GM21390 (cell line): Measurements from ENCODE around the gene DCUN1D1.
A peak's percentile ranks its signal among the peaks of the same experiment; 100 is the strongest.

ENCODE experiments used
- ATAC-seq: cut with Tn5 transposase; IDR thresholded peaks from one replicate; pipeline ENCODE4 v1.9.1; 2021; ENCODE audit not compliant: unreplicated experiment

DCUN1D1 gene

DNA sequence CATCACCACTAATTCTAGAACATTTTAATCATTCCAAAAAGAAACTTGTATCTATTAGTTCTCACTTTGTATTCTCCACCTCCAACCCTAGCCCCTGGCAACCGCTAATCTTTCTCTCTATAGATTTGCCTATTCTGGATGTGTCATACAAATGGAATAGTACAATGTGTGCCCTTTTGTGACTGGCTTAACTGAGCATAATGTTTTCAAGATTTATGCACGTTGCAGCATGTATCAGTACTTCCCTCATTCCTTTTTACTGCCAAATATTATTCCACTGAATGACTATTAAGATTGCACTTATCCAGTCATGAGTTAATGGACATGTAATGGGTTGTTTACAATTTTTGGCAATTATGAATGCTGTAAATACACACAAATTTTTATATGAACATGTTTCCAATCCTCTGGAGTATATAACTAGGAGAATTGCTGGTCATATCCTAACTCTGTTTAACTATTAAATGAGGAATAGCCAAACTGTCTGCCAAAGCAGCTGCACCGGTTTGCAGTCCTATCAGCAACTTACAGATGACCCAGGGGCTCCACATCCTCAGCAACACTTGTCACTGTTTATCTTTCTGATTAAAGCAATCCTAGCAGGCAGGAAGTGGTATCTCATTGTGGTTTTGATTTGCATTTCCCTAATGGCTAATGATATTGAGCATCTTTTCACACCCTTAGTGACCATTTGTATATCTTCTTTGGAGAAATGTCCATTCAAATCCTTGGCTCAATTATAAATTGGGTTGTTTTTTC lies 42.9 kb downstream of the DCUN1D1 start:
- ATAC-seq, result peak; percentile 94

GRCh38 chr3:182936918-182937285 lies 43.4 kb downstream of the DCUN1D1 start:
- no peak for ATAC-seq

DNA sequence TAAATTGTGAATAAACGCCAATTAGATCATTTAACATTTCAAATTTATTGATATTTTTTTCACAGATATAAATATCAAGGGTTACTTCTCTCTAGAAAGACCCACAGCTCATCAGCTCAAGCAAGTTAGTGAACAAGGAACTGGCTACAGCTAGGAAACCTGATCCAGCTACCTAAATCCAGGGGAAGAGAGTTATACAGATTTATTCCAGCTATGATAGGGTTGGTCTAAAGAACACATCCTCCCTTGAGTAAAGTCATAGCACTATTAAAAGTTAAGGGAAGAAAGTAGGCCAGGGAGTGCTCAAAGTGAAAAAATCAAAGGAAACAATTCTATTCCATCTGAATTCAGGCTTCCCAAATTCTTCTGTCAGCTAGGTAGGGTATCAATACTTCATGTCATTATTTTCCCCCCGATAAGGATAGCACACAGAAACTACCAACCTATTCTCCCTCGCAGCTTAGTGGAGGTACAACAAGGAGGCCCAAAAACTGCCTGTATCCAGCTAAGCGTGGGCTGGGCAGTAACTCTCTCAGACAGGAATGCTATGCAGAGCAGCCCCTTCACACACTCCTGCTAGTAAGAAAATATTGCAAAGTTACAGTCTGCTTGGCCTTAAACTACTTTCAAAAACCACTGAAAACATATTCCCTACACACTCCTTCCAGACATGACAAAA lies 44.0 kb downstream of the DCUN1D1 start:
- ATAC-seq, result no peak

DNA sequence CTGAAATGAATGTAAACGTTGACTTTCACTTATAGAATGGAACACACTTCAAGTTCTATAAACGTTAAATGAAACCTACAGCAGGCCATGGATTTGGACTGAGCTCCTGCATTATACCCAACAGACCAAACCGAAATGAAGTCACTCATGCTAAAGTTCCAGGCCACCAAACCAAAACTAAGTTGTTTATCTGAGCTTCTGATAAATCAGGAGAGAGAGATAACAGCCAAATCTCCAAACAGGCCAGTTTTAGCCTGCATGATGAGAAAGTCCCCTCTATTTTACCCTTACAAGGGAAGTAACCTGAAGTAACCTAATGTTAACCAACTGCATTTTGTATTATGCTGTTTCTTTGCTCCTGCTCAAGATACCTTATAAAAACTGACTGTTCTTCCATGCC lies 44.5 kb downstream of the DCUN1D1 start:
- ATAC-seq, result no peak

DNA sequence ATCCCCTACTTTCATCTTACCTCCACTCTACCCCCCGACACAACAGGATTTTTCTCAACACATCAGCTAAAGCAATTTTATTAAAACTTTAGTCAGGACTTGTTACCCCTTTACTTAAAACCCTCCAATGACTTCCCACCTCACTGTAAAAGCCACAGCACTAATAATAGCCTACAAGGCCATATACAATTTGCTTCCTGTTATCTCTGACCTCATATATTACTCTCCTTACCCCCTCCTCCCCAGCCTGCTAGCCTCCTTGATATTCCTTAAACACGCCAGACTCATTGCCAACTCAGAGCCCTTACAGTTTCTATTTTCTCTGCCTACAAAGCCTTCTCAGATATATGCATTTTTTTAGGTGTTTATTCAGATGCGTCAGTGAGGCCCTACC lies 54.4 kb downstream of the DCUN1D1 start:
- ATAC-seq, result peak; percentile 11

- peak; percentile 97 for ATAC-seq
Measured at GRCh38 chr3:182925330-182925943, 54.9 kb downstream of the DCUN1D1 start.

DNA sequence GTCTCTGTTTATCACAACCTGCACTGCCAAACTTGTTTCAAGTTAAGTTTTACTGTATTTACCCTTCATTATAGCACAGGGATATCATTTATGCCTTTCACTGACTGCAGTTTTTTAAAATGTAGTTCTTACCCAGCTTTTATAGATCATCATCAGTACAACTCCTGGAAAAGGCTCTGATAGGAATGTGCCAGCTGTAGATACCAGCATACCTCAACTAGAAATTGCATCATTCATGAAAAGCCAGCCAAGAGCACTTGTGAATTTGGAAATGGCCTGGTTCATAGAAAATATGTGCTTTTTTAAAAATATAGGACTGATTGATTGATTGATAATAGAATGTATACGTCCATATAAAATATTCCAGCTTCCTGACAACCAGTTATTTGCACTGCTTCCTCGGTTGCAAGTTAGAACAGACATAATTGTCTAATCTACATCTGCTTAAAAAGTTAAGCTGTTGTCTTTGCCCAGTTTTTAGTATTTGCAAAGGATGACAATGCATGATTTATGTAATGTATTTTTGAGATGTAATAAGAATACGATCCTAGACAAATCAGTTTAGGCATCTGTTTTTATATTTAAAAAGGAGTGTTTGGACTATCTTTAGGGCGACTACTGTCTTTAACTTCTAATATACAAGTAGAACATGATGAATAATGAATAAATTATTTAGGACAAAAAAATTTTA lies 58.5 kb downstream of the DCUN1D1 start:
- ATAC-seq, result no peak

DNA sequence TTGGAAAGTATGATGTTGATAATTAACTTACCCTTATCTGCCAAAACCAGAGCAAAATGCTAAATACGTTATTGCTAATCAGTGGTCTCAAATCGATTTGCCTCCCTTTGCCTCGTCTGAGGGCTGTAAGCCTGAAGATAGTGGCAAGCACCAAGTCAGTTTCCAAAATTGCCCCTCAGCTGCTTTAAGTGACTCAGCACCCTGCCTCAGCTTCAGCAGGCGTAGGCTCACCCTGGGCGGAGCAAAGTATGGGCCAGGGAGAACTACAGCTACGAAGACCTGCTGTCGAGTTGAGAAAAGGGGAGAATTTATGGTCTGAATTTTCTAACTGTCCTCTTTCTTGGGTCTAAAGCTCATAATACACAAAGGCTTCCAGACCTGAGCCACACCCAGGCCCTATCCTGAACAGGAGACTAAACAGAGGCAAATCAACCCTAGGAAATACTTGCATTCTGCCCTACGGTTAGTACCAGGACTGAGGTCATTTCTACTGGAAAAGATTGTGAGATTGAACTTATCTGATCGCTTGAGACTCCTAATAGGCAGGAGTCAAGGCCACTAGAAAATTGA lies 59.7 kb downstream of the DCUN1D1 start:
- no peak for ATAC-seq

DNA sequence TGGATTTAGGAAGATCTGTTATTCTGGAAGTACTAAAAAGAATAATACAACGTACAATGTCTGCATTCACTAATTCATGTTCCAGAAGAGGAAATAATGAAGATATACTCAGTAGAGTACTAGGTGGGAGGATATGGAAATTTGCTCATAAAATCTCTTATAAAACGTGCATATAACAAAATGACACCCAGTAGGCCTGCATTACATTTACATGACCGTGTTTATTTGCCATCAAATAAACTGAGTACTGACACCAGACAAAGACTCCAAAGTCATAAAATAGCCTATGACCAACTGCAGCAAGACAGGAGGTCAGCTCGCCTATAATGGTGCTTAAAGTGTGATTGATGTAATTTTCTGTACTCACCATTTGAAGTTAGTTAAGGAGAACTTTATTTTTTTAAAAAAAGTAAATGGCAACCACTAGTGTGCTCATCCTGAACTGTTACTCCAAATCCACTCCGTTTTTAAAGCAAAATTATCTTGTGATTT lies 60.4 kb downstream of the DCUN1D1 start:
- ATAC-seq, result no peak

DNA sequence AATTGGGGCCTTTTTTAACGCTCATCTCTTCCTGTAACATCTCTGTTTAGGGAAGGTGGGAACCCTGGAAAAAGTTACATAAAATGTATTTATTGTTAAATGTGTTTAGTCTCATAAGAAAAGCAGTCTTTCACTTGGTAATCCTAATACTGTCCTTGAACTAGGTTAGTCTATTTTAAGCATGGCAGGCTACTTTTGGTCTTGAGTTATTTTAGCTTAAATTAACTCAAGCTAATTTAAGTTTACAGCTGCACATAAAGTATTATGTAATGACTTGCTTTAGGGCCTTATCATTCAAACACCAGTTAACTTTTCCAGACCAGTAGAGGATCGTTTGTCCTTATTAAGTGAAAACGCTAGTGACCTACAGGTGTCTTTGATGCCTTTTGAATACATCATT lies 63.2 kb downstream of the DCUN1D1 start:
- no peak for ATAC-seq

GRCh38 chr3:182914341-182914740 lies 66.0 kb downstream of the DCUN1D1 start:
- peak; percentile 45 for ATAC-seq

- ATAC-seq, result peak; percentile 91
Measured at GRCh38 chr3:182913889-182914288, 66.4 kb downstream of the DCUN1D1 start.

GRCh38 chr3:182912474-182912873 lies 67.9 kb downstream of the DCUN1D1 start:
- no peak for ATAC-seq

DNA sequence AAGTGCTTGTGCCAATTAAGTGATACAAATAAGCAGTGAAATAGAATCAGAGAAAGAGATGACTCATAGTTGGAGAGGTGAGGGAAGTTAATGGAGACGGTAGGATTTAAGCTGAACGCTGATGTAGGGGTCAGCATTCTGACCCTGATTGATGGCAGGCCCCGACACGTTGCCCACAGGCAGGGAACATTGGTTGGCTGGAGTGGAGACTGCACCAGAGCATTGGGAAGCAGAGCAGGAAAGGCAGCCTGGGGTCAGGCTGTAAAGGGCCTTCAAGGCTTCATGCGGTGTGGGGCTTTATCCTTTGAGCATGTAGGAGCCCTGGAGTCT lies 68.6 kb downstream of the DCUN1D1 start:
- no peak for ATAC-seq

- ATAC-seq, result no peak
Measured at GRCh38 chr3:182910936-182911781, 69.2 kb downstream of the DCUN1D1 start.

- no peak for ATAC-seq
Measured at GRCh38 chr3:182909318-182910040, 70.9 kb downstream of the DCUN1D1 start.

- ATAC-seq, result no peak
Measured at GRCh38 chr3:182908471-182908870, 71.9 kb downstream of the DCUN1D1 start.

GRCh38 chr3:182906036-182906435 lies 74.3 kb downstream of the DCUN1D1 start:
- ATAC-seq, result peak; percentile 54

GRCh38 chr3:182905623-182906022 lies 74.7 kb downstream of the DCUN1D1 start:
- ATAC-seq, result no peak

DNA sequence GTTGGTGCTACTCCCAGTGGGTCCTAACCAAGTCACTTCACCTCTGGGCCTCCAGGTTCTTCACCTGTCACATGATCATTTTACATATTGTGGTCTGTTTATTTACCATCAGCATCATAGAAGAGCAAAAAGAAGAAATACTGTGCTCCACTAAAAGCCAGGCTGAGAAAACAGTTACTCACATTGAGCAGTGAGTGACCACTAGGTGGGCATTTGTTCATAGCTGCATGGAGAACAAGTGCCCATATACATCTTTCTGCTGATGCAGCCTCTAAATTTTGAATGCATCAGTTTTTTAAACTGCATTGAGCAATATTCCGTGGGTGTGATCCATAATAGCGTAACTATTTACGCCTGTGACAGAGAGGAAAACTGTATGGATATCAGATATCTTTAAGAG lies 76.2 kb downstream of the DCUN1D1 start:
- no peak for ATAC-seq
